UCSD-AML1 (cell line): ENCODE measurements around the gene MTLN.
"Not testable (repeated sequence)": the region's sequence is repeated elsewhere in the genome, so short reads cannot be mapped to it uniquely, and the experiment has no call there.

Experiments used
- DNase-seq: peaks from one replicate; lab custom pipeline; 2025; ENCODE audit not compliant: unreplicated experiment; lab: John Stamatoyannopoulos, UW

The MTLN gene, protein sequence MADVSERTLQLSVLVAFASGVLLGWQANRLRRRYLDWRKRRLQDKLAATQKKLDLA

DNA sequence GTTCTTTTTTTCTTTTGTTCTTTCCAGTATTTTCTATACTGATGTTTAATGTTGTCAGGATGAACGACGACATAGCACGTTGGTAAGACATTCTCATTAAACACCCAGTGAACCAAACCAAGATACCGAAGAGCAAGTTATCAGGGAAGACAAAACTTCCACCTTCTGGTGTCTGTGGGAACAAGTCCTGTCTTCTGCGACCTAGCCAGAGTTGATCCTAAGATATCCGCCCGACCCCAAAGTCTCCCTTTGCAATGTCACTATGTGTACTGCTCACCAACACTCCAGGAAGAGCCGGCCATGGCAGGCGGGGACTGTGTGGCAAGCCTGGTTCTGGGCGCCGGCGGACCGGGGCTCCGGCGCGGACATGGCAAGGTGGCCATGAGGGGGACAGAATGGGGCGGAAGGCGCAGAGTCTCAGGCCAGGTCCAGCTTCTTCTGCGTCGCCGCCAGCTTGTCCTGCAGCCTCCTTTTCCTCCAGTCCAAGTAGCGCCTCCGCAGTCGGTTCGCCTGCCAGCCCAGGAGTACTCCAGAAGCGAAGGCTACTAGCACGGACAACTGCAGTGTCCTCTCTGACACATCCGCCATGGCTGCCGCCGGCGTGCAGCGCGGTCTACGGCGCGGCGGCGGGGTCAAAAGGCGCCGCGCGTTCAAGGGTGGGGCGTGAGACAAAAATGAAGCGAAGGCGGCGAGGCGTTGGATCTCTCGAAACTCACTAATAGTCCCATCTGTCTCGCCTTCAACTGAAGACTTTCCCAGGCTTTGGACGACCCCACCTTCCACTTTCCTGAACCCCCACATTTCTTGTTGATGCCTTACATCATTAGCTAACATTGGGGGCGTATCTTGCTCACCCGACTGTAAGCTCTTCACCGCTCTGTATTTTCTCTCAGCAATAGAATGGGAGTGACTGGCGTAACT, at the start of gene MTLN:
MTLN (minus strand) TSS at position 610 of the 921 bp plus-strand sequence; CDS start at position 588, 22 bp downstream.
- peak; percentile 79 for DNase-seq

DNA sequence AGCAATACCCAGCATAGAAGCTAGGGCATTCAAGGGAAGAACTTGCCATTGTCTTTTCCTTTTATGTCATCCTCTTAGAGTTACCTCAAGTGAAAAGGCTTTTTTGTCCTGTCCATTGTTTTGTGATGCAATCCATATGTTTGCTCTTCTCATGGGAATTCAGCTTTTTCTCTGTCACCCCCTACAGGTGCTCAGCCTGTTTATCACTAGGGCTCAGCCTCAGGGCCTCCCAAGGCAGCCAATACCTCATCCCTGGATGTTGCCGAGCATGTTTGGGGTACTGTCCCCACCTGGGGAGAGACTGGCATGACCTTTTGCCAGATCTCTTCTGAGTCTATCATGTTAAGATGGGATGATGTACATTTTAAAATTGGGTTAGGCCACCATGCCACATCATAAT, 49.6 kb upstream of the MTLN start:
- DNase-seq, result not testable (repeated sequence)

DNA sequence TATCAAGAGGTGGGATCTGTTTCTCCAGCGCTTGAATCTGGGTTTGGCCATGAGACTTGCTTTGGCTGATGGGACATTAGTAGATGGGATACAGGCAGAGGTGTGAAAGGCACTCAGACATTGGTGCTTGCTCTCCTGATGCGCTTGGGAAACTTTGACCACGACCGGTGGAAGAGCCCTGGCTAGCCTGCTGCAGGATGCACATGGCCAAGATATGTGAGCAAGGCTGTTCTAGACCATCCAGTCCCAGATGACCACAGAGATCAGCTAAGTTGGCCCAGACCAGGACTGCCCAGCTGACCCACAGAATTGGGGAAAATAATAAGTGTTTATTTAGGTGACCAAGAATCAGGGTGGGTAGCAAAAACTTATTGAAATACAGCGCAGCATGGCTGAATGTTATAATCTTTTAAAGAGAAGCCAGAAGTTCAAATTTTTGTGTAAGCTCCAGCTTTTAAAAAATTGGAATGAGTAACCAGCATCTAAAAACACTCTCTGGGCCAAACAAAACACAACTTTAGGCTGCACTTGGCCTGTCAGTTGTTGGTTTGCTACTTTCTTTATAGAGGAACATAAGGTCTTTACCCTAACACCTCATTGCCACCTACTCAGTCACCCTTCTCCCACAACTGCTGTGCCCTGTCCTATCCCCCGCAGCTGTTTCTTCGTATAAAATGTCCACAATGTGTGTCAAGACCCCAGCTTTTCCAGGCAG, 35.9 kb upstream of the MTLN start:
- not testable (repeated sequence) for DNase-seq

DNA sequence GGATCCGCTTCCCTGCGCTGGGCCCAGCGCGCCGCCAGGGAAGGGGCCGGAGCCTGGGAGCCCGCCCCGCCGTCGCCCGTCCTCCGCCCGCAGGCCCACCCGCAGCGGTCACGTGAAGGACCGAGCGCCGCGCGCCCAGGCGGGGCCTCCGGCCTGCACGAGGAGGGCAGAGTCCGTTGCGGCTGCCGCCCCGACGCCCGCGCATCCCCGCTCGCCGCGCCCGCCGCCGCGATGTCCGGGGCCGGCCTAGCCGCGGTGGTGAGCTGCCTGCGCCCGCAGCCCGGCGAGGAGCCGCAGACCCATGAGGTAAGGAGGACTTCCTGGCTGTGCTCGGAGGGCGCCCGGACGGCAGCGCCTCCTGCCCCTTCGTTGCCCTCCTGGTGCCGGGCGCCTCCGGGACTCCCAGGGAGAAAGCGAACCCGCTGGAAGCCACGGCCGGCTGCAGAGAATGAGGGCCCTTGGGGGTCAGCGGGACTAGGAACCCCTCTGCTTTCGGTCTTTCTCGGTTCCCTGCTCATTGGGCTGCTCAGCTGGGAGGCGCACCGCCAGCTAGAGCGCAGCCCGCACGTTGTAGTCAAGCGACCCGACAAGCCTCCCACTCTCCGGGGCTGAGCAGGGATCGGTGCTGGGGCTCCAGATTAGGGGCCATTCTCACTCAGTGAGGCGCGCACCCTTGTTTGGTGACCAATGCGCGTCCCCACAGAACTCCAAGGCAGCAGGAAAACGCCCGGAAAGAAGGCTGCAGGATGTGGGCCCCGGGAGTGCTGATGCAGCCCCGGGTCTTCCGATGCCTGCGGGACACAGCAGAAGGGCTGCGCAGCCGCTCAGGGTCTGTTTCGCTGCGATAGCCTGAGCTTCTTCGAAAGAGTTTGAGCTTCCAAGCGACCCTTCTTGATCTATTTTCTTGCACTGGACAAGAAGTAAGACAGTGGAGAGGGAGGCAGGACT, 33.4 kb upstream of the MTLN start:
- DNase-seq, result not testable (repeated sequence)

DNA sequence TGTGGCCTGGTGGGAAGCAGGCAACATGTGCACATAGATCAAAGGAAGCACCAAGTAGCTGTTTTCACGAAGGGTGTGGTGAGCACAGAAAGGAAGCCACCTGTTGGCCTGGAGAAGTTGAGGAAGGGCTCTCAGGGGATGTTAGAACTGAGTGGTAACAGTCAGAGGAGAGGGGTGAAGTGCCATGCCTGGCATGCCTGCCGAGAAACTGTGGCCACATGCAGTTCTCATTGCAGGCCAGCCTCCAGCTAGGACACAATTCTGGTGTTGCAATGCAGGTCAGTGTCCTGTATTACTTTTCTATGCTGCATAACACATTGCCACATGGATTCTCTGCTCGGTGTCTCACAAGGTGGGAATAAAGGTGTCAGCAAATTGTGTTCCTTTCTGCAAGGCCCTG, 30.9 kb upstream of the MTLN start:
- not testable (repeated sequence) for DNase-seq

DNA sequence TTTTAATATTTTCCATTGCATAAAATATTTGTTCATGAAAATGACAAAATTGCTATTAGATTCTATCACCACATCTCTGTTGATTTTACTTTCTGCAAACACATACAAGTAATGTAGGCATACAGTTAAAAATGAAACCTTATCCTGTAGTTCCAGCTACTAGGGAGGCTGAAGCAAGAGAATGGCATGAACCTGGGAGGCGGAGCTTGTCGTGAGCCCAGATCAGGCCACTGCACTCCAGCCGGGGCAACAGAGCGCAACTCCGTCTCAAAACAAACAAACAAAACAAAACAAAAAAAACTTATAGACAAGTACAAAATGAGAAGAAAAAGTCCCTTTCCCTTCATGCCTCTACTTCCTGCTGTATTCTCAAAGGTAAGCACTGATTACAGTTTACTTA, 22.2 kb upstream of the MTLN start:
- DNase-seq, result not testable (repeated sequence)

DNA sequence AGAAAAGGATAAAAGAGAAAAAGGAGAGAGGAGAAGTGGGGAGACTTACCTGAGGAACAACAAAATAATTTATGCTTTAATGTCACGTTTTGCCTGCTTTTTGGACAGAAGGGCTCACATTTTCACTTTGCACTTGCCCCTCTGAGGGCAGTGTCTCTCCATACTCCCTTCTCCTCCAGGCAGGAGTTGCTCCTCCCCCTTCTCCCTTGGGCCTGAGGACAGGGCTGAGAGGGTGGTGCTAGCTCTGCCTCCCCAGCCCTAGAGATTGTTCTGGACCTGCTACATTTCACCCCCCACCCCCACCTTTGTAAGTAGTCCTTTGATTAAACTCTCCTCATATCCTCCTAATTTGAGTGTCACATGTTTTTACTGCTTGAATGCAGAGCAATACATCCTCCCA, 17.5 kb upstream of the MTLN start:
- DNase-seq, result not testable (repeated sequence)

DNA sequence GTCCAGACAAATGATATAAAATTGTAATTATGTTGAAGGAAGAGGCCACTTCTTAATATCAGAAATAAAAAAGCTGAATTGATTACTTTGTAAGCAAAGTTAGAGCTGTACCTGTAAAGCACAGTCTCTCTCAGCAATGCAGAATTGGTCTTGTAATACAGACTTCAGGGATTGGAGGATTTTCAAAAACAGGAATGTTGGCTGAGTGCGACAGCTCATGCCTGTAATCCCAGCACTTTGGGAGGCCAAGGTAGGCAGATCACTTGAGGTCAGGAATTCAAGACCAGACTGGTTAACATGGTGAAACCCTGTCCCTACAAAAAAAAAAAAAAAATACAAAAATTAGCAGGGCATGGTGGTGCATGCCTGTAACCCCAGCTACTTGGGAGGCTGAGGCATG, 10.3 kb upstream of the MTLN start:
- DNase-seq, result not testable (repeated sequence)

DNA sequence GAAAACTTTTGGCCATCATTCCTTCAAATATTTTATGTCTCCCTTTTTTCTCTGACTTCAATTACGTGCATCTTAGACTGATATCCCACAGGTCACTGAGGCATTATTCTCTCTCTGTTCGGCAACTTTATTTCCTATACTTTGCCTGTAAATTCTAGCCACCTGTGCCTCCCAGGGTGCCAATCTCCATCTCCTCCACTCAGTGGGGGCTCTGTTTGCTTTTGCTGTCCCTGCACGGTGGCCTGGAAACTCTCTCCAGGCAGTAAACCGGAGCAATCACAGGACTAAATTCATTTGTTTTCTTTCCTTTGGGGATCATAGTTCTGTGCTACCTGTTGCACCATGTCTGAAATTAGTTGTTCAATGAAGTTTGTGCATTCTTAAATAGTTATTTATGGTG, 9.6 kb upstream of the MTLN start:
- DNase-seq, result no peak

DNA sequence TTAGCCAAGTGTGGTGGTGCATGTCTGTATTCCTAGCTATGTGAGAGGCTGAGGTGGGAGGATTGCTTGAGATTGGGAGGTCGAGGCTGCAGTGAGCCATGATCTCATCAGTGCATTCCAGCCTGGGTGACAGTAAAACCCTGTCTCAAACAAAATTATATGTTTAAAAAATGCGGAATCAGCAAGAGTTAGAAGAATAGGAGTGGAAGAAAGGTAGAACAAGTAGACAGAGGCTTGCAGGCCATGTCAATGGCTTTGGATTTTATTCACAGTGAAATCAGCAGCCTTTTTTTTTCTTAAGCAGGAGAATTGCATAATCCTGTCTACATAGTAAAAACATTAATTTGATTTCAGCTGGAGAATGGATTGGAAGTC, 7.8 kb upstream of the MTLN start:
- no peak for DNase-seq

DNA sequence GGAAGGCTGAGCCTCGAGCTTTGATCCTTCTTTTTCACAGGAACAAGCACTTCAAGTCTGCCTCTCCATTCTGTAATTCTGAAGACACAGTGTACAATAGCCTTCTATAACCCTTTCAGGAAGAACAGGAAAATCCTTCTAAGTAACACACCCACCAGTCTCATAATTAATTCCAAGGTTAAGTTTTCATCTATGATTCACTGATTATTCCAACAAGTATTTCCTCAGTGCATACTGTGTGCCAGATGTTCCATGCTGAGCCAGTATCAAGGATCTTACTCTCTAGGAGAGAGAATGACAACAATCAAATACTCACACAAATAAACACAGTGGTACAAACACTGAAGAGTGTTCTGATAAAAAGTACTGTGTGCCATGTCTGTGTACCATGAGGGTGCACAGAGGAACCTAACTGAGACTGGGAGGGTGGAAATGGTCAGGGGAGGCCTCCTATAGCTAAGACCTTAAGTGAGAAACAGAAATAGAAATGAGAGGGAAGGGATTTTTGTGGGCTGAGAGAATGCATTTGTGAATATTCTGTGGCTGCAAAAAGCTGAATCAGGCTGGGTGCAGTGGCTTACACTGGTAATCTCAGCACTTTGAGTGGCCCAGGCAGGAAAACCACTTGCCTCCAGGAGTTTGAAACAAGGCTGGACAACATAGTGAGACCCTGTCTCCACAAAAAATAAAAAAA, 7.3 kb upstream of the MTLN start:
- DNase-seq, result no peak

DNA sequence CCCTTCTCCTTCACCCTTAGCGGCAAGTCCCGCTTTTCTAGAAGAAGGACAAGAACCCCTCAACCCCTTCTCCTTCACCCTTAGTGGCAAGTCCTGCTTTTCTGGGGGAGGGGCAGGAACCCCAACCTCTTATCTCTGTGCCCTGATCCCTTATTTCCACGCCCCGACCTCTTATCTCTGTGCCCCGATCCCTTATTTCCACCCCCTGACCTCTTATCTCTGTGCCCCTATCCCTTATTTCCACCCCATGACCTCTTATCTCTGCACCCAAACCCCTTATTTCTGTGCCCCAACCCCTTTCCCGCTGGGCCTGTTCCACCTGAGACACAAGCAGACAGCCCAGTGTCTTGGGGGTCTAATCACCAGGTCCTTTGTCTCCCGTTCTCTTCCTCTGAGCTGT, 6.5 kb upstream of the MTLN start:
- not testable (repeated sequence) for DNase-seq

DNA sequence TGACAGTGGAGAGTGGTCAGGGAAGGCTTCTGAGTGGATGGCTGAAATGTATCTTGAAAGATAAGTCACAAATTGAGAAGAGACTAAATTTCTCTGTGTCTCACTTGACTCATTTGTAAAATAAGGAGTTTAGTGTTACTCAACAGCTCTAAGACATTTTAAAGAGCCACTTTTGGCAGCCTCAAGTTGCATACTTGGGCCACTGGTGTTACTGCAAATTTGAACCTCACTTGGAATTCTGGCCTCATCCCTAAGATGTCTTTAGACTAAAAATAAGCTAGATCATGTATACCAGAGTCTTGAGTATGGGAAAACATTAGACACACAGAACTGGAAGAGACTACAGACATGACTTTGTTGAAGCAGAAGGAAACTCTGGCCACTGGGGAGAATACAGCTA, 4.5 kb upstream of the MTLN start:
- no peak for DNase-seq

DNA sequence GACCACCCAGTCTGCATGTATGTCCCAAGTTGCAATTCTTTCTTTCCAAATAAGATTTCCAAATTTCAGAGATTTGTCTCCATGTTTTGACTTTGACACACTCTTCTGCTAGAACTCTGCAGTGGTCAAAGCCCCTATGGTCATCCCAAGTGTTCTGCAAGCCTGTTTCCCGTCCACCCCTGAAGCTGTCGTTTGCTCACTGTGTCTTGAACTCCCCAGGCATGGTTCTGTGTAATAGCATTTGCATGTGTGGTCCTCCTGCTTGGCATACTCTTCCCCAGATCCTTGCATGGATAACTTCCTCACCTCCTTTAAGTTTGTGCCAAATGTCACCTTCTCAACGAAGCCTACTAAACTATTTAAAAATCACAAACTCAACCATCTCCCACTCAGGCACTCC, 3.9 kb upstream of the MTLN start:
- no peak for DNase-seq

DNA sequence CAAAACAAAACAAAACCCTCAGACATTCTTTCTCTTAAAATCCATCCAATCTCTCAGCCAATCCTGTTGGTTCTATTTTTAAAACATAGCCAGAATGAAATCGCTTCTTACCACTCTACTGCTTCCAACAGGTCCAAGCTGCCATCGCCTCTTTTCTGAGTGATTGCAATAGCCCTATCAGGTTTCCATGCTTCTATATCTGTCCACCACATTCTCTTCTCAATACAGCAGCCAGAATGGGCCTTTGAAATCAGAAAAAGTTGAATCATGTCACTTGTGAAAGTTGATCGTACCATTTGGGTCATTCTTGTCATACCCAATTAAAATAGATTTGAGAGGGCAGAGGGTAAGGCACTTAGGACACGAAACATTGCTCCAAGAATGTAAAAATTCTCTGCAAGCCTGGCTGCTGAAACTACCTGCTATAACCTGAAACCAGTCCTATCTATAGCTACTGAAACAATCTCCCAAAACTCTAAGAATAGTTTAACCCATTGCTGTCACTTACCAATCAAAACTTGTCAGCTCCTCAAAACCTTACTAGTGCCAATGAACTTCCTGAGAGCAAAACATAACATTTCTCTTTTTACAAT, 3.3 kb upstream of the MTLN start:
- DNase-seq, result no peak

DNA sequence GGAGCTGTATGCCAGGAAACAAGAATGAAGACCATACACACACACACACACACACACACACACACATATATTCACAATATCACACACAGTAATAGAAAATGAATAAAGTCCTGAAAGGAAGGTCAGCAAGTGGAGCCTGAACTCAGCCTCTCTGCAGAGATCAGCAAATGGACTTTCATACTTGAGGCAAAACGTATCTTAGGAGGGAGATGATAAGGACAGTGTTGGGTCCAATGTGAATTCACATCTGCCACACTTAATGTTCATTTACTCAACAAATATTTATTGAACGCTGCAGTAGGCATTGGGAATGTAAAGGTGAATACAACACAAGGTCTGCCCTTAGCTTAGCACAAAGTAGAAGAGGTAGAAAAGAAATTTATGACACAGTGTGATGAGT, 2.7 kb upstream of the MTLN start:
- no peak for DNase-seq

DNA sequence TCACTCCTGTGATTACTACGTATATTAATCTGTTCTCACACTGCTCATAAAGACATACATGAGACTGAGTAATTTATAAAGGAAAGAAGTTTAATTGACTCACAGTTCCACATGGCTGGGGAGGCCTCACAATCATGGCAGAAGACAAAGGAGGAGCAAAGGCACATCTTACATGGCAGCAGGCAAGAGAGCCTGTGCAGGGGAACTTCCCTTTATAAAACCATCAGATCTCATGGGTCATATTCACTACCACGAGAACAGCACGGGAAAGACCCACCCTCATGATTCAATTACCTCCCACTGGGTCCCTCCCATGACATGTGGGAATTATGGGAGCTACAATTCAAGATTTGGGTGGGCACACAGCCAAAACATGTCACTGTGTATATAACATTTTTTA, 1.2 kb upstream of the MTLN start:
- not testable (repeated sequence) for DNase-seq

DNA sequence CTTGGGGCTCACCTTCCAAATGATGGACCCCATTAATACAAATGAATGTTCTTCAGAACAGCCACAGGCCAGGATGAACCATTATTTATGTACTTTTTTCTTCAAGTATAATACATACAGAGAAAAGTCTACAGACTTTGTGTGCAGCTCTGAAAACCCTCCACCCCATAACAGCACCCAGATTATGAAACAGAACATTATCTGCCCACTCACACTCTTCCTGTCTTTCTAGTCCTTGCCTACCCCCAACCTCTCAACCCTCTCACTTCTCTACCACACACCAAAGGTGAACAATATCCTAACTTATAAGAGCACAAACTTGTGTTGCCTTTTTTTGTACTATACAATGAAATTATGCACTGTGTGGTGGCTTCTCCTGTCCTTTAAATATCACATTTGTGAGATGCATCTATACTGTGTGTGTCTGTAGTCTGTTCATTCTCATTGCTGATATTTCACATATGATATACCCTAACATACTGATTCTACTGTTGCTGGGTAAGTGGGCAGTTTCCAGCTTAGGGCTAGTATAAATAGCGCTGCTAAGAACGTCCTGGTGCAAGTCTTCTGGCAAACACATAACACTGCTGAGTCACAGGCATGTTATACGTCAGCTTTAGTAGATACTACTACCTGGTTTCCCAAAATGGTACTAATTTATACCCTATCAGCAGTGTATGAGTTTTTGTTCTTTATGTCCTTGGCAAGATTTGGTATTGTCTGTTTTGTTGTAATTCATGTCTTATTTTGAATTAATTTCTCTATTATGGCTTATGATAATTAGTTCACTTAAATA, 6.5 kb downstream of the MTLN start:
- DNase-seq, result no peak
